Loucy (cell line): ENCODE data around the gene FMN1.

Experiments used
- H2AFZ ChIP-seq: fragments of 200-600 bp; sonication (generic); 2 replicates; pipeline ENCODE4 v1.6.0; 2016; ENCODE audit warnings: antibody characterized with exemption, mild to moderate bottlenecking, low read length, moderate library complexity
- H3F3A ChIP-seq: fragments of 200-600 bp; 2 replicates; pipeline ENCODE4 v1.6.0; 2016; ENCODE audit warnings: antibody characterized with exemption, low read depth, mild to moderate bottlenecking
- H3K27me3 ChIP-seq: fragments of 200-600 bp; sonication (generic); 2 replicates; pipeline ENCODE4 v1.6.1; 2014; ENCODE audit warnings: low read length, mild to moderate bottlenecking; ENCODE audit not compliant: insufficient read depth, poor library complexity, severe bottlenecking
- H3K36me3 ChIP-seq: fragments of 200-600 bp; sonication (generic); 2 replicates; pipeline ENCODE4 v1.6.1; 2016; ENCODE audit warnings: low read length; ENCODE audit not compliant: insufficient read depth
- H3K4me1 ChIP-seq: fragments of 200-600 bp; sonication (generic); 2 replicates; pipeline ENCODE4 v1.5.1; 2014; ENCODE audit warnings: low read length, mild to moderate bottlenecking; ENCODE audit not compliant: insufficient read depth, poor library complexity, severe bottlenecking
- H3K4me2 ChIP-seq: fragments of 200-600 bp; sonication (generic); 2 replicates; pipeline ENCODE4 v1.6.0; 2014; ENCODE audit warnings: antibody characterized with exemption, low read length, low read depth, mild to moderate bottlenecking; ENCODE audit not compliant: poor library complexity, severe bottlenecking
- H3K4me3 ChIP-seq: fragments of 200-600 bp; sonication (generic); 2 replicates; pipeline ENCODE4 v1.5.1; 2014; ENCODE audit warnings: low read length, mild to moderate bottlenecking, mixed read lengths; ENCODE audit not compliant: poor library complexity, severe bottlenecking
- H3K79me2 ChIP-seq: fragments of 200-600 bp; sonication (generic); 2 replicates; pipeline ENCODE4 v1.6.1; 2014; ENCODE audit warnings: low read length; ENCODE audit not compliant: insufficient read depth
- H3K9ac ChIP-seq: fragments of 200-600 bp; sonication (generic); 2 replicates; pipeline ENCODE4 v1.6.0; 2014; ENCODE audit warnings: mild to moderate bottlenecking, low read depth, low read length, moderate library complexity; ENCODE audit not compliant: poor library complexity, severe bottlenecking
- H3K9me2 ChIP-seq: fragments of 200-600 bp; sonication (generic); replicated peaks from 2 replicates; pipeline ENCODE4 v1.6.1; 2016; ENCODE audit warnings: low read depth, low read length, mixed read lengths
- H3K9me3 ChIP-seq: fragments of 200-600 bp; sonication (generic); 2 replicates; pipeline ENCODE4 v1.6.1; 2014; ENCODE audit warnings: mild to moderate bottlenecking, antibody characterized with exemption, low read length, low read depth; ENCODE audit not compliant: insufficient read depth
- H4K20me1 ChIP-seq: fragments of 200-600 bp; sonication (generic); 2 replicates; pipeline ENCODE4 v1.6.0; 2014; ENCODE audit warnings: antibody characterized with exemption, low read length, mild to moderate bottlenecking; ENCODE audit not compliant: insufficient read depth, poor library complexity, severe bottlenecking
- EZH2phosphoT487 ChIP-seq: fragments of 200-600 bp; IDR thresholded peaks from 2 replicates; pipeline ENCODE4 v1.6.1; 2018; ENCODE audit warnings: antibody characterized with exemption, mild to moderate bottlenecking, moderate library complexity, borderline replicate concordance
- TF ChIP-seq, protein P1 (sequence below): fragments of 200-600 bp; sonication (generic); conservative IDR thresholded peaks from 2 replicates; pipeline ENCODE4 v1.5.1; 2014; ENCODE audit warnings: mild to moderate bottlenecking, antibody characterized with exemption, low read length

FMN1 gene

GRCh38 chr15:33111041-33111451, 83.5 kb downstream of the FMN1 start:
- Histone ChIP-seq H3K79me2 (no peaks in the 10 kb centered on the region), H3K4me2 (no peak overlapping the region)

GRCh38 chr15:33109345-33109744, 85.2 kb downstream of the FMN1 start:
- H3K9ac ChIP-seq = no peak overlapping the region
- H3K36me3 ChIP-seq = no peaks in the 10 kb centered on the region
- no peak overlapping the region for H2AFZ ChIP-seq
- no peak overlapping the region for H3K4me2 ChIP-seq
- no peaks in the 10 kb centered on the region for H3K79me2 ChIP-seq
- TF ChIP-seq, protein P1, sequence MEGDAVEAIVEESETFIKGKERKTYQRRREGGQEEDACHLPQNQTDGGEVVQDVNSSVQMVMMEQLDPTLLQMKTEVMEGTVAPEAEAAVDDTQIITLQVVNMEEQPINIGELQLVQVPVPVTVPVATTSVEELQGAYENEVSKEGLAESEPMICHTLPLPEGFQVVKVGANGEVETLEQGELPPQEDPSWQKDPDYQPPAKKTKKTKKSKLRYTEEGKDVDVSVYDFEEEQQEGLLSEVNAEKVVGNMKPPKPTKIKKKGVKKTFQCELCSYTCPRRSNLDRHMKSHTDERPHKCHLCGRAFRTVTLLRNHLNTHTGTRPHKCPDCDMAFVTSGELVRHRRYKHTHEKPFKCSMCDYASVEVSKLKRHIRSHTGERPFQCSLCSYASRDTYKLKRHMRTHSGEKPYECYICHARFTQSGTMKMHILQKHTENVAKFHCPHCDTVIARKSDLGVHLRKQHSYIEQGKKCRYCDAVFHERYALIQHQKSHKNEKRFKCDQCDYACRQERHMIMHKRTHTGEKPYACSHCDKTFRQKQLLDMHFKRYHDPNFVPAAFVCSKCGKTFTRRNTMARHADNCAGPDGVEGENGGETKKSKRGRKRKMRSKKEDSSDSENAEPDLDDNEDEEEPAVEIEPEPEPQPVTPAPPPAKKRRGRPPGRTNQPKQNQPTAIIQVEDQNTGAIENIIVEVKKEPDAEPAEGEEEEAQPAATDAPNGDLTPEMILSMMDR = no peak
- TF ChIP-seq EZH2phosphoT487 = no peak
- H3K27me3 ChIP-seq = no peaks in the 10 kb centered on the region
- H3K4me1 ChIP-seq = peaks cover 19% of the 10 kb centered on the region
- H3K9me2 ChIP-seq = no peaks in the 10 kb centered on the region
- H4K20me1 ChIP-seq = no peaks in the 10 kb centered on the region
- H3K9me3 ChIP-seq = no peaks in the 10 kb centered on the region
- H3K4me3 ChIP-seq = no peak overlapping the region
- no peaks in the 10 kb centered on the region for H3F3A ChIP-seq

More at GRCh38 chr15:33111041-33111451, 83.5 kb downstream of the FMN1 start:
- Histone ChIP-seq H4K20me1 (no peaks in the 10 kb centered on the region), H3K36me3 (no peaks in the 10 kb centered on the region), H2AFZ (no peak overlapping the region), H3K9me2 (no peaks in the 10 kb centered on the region), H3K27me3 (no peaks in the 10 kb centered on the region), H3K4me3 (no peak overlapping the region), H3K9me3 (no peaks in the 10 kb centered on the region), H3K9ac (no peak overlapping the region), H3F3A (no peaks in the 10 kb centered on the region), H3K4me1 (peaks cover 3% of the 10 kb centered on the region)
- TF ChIP-seq, protein P1 = no peak
- TF ChIP-seq EZH2phosphoT487 = no peak

GRCh38 chr15:33108518-33108917, 86.0 kb downstream of the FMN1 start:
- H4K20me1 ChIP-seq = no peaks in the 10 kb centered on the region
- H3K27me3 ChIP-seq = no peaks in the 10 kb centered on the region
- H3F3A ChIP-seq = no peaks in the 10 kb centered on the region
- H3K9me3 ChIP-seq = no peaks in the 10 kb centered on the region
- no peak overlapping the region for H3K4me3 ChIP-seq
- no peak overlapping the region for H3K9ac ChIP-seq
- no peaks in the 10 kb centered on the region for H3K36me3 ChIP-seq
- H3K9me2 ChIP-seq = no peaks in the 10 kb centered on the region
- H2AFZ ChIP-seq = no peak overlapping the region
- no peak overlapping the region for H3K4me2 ChIP-seq
- TF ChIP-seq, protein P1 = no peak
- no peak for TF ChIP-seq EZH2phosphoT487
- H3K79me2 ChIP-seq = no peaks in the 10 kb centered on the region
- H3K4me1 ChIP-seq = peaks cover 28% of the 10 kb centered on the region
